Epithelial cell of esophagus (primary cell): ENCODE data around the gene UGT1A7.

ENCODE experiments used
- DNase-seq: peaks from one replicate; pipeline ENCODE4 v3.0.0; 2010; ENCODE audit warnings: low read depth
- H3K4me3 ChIP-seq: 2 replicates; pipeline ENCODE4 v1.5.1; 2011; ENCODE audit warnings: mild to moderate bottlenecking, low read length, control low read depth
- TF ChIP-seq, protein P1 (sequence below): IDR thresholded peaks from 2 replicates; pipeline ENCODE4 v1.5.1; 2011; ENCODE audit warnings: low read depth, mild to moderate bottlenecking, low read length, control low read depth, inconsistent platforms; ENCODE audit not compliant: insufficient read depth; ENCODE audit errors: missing control alignments

UGT1A7 gene

DNA sequence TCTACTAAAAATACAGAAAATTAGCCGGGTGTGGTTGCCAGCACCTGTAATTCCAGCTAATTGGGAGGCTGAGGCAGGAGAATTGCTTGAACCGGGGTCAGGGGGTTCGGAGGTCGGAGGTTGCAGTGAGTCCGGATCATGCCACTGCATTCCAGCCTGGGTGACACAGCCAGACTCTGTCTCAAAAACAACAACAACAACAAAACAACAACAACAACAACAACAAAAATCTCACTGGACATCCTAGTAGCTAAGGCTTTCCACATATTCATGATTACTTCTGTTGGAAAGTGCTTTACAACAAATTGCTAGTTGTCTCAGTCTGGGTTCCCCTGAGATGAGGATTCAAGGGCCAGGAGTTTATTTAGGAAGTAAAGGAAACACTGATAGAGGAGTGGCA lies 92.2 kb downstream of the UGT1A7 start:
- H3K4me3 ChIP-seq: no peak overlapping the region
- DNase-seq: no peak
- TF ChIP-seq, protein P1, sequence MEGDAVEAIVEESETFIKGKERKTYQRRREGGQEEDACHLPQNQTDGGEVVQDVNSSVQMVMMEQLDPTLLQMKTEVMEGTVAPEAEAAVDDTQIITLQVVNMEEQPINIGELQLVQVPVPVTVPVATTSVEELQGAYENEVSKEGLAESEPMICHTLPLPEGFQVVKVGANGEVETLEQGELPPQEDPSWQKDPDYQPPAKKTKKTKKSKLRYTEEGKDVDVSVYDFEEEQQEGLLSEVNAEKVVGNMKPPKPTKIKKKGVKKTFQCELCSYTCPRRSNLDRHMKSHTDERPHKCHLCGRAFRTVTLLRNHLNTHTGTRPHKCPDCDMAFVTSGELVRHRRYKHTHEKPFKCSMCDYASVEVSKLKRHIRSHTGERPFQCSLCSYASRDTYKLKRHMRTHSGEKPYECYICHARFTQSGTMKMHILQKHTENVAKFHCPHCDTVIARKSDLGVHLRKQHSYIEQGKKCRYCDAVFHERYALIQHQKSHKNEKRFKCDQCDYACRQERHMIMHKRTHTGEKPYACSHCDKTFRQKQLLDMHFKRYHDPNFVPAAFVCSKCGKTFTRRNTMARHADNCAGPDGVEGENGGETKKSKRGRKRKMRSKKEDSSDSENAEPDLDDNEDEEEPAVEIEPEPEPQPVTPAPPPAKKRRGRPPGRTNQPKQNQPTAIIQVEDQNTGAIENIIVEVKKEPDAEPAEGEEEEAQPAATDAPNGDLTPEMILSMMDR: no peak

DNA sequence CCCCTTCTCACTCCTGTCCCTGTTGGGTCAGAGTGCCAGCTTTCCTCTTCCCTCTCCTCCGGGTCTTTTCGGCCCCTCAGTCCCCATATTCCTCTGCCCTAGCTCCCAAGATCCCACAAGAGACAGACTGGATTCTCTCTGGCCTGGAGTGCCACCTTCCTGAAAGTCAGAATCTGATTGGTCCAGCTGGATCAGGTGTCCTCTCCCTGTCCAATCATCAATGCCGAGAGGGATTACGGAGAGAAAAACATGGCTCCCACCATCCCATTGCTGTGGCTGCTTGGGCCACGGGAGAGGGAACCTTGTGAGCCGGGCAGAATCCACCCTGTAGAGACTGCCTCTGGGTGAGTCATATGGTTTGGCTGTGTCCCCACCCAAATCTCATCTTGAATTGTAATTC lies 93.7 kb downstream of the UGT1A7 start:
- TF ChIP-seq, protein P1: no peak
- DNase-seq: no peak
- H3K4me3 ChIP-seq: no peak overlapping the region

DNA sequence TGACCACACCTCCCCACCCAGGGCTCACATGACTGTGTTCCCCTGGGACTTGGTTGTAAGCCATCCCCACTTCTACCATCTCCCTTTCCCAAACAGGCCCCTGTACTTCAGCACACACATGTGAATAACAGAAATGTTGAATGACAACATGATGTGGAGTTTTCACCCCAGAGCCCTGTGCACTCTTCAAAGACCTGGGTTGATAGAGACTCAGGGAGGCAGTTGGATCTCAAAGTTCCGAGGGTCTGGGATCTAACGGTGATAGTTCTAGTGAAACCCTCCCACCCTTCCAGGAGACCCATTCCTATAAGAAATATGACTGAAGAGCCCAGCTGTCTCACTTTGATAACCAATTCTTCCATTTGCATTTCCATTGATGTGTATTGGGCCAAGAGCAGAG lies 96.3 kb downstream of the UGT1A7 start, which contains the start of gene MROH2A:
TSS of gene MROH2A (plus strand) at position 301 of the 400 bp plus-strand sequence. CDS start 1,029 bp downstream, outside the sequence.
- no peak within 1 kb of the TSS for H3K4me3 ChIP-seq
- no peak for DNase-seq
- TF ChIP-seq, protein P1: no peak

DNA sequence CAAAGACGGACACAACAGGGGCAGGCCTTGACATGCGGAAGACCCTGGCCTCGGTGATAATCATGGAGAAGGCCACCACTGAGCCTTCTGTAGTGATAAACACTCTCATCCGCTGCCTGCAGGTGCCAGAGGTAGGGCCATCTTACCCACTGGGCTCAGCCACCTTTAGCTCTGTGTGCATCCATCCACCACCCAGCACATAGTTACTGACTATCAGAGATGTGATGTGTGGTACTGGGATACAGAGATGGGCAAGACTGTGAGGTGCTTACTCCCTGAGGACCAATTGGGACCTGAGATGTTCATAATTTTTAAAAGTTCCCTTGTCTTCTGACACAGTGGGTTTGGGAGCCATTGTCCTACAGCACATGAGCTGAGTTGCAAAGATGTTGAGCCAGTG lies 98.0 kb downstream of the UGT1A7 start:
- TF ChIP-seq, protein P1: no peak
- no peak overlapping the region for H3K4me3 ChIP-seq
- DNase-seq: no peak

DNA sequence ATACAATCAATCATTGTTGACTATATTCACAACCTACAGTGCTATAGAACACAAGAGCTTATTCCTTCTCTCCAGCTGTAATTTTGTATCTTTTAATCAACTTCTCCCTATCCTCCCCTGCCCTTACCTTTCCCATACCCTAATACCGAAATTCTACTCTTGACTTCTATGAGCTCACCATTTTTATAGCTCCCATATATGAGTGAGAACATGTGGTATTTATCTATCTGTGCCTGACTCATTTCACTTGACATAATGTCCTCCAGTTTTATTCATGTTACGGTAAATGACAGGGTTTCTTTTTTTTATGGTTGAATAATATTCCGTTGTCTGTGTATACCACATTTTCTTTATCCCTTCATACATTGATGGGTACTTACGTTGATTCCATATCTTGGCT lies 99.1 kb downstream of the UGT1A7 start:
- DNase-seq: no peak
- H3K4me3 ChIP-seq: no peak overlapping the region
- TF ChIP-seq, protein P1: no peak

DNA sequence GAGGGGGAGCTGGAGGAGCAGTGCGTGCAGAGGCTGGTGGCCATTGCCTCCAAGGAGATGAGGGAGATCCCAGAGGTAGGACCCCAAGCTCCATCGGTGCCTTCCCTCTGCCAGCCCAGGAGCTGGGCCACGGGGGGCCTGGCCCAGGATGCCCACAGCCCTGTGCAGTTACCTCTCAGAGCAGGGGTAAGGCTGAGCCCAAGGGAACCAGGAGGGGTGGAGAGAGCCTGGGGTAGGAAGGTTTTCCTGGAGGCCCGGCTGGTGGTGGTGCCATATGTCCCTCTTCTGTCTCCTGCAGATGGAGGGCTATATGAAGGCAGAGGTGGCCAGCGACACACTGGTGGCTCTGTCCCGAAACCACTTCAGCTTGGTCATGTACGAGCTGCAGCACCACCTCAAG lies 107.9 kb downstream of the UGT1A7 start:
- no peak overlapping the region for H3K4me3 ChIP-seq
- TF ChIP-seq, protein P1: no peak
- no peak for DNase-seq

DNA sequence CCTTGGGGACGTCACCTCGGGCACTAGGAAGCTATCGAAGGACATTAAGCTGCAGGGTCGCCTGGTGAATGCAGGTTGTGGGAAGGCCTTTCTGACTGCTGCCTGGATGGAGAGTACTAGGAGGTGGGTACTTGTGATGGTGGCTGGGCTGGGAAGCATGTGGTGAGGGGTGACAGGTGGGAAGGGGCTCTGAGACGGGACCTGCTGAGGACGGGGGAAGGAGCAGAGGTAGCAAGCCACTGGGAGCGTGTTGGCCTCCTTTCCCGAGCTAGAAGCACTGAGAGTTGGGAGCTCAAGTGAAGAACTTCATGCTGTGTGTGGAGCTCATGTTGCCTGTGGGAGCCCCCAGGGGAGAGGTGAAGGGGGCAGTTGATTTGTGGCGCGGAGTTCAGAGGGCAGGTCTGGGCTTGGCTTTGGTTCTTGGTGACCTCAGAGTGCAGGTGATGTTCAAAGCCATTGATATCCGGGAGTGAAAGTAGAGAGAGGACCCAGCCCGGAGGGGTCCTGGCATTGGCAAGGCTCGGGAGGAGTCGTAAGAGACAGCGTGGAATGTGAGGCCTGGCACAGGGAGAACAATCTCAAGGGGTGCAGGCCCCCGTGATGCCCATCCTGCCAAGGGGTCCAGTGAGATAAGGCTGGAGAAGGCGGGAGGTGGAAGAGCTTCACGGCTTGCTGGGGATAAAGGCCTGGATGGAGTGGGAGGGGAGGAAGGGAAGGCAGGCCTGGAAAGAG lies 109.6 kb downstream of the UGT1A7 start:
- TF ChIP-seq, protein P1: no peak
- DNase-seq: no peak
- H3K4me3 ChIP-seq: no peak overlapping the region
